NCI-H1092 treated with DMSO at 0.1 percent for 48 hours (cell line): ENCODE measurements around the gene FCHSD1.

Experiments
- DNase-seq: peaks from one replicate; lab custom pipeline; 2025; lab: John Stamatoyannopoulos, UW

The FCHSD1 gene

GRCh38 chr5:141672841-141673813 lies 21.9 kb upstream of the FCHSD1 start:
- DNase-seq = peak; percentile 23

GRCh38 chr5:141672071-141672840 lies 21.0 kb upstream of the FCHSD1 start:
- no peak for DNase-seq

DNA sequence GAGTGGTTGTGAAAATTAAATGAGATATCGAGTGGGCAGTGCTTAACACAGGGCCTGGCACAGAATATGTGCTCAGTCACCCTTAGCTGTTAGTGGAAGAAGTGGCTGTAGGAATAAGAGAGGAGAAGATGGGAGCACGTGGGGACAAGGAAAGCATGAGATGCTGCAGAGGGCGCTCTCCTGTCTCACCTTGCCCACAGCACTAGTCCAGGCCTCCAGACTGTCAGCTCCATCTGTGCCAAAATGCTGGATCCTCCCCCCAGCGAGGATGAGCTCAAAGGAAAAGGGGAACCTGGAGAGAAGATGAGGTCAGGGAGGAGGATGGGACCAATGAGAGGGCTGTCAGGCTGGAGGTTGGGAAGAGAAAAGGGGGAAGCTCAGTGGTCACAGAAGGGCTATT lies 18.3 kb upstream of the FCHSD1 start:
- DNase-seq = no peak

DNA sequence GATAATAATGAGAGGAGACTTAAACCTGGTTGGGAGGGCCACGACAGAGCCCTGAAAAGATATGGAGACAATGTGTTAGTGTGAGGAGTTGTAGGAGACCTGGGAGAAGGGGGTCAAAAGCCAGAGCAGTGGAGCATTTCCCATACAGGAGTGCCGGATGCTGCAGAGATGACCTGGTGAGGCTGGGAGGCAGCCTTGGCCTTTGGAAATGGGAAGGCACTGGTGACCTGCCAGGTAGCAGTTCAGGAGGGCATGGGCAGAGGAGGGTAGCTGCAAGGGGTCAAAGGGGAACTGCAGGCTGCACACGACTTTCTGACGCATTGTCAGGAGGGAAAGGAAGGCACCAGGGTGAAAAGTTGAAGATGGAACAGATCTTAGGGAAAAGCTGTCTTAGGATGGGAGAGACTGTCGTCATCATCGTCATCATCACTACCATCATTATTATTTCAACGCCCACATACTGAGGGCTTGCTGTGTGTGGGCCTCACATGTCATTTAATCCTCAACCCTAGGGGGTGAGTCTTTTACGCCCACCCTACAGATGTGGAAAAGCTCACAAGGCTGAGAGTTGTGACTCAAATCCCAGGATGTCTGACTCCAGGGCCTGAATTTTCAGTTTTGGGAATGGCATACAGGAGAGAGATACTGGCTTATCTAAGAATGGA lies 17.5 kb upstream of the FCHSD1 start:
- no peak for DNase-seq

- DNase-seq = no peak
Measured at GRCh38 chr5:141665995-141666940, 15.1 kb upstream of the FCHSD1 start.

GRCh38 chr5:141664733-141665461 lies 13.7 kb upstream of the FCHSD1 start:
- peak; percentile 23 for DNase-seq

- no peak for DNase-seq
Measured at GRCh38 chr5:141663506-141663905, 12.3 kb upstream of the FCHSD1 start.

DNA sequence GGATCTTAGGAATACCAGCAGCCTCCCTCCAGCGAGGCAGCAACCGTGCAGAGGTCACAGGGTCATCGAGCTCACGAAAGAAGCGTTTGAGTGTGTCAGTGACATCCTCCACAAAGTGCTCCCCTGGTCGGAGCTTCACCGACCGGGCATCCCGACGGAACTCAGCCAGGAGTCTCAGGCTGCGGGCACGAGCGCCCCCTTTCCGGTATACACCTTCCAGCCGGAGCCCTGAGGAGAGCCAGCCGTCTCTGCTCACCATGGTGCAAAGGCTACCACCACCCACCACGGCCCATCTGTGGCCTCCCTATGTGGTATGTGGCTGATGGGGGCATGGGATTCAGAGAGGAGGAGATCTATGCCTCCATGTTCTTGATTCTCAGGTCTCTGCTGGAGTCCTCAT lies 10.8 kb upstream of the FCHSD1 start:
- no peak for DNase-seq

DNA sequence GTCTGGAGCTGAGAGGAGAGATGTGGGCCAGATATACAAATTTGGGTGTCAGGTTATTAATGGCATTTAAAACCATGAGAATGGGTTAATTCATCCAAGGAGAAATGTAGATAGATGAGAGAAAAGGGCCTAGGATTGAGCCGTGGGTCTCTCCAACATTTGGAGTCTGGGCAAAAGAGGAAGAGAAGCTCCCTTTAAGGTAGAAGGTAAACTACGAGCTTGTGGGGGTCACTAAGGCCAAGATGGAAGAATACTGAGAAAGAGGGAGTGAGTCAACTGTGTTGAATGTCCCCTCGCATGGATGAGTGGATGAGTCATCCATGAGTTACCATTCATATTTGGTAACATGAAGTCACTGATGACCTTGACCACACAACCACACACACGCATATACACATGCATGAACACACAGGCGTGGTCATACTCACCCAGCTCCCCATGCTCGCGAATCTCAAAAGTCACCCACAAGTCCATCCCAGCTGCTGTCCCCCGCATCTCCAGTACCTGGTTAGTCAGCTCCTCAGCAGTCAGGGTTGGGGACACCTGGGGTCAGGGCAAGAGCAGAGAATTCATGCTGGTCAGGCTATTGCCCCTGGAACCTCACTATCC lies 6.8 kb upstream of the FCHSD1 start:
- DNase-seq = no peak

DNA sequence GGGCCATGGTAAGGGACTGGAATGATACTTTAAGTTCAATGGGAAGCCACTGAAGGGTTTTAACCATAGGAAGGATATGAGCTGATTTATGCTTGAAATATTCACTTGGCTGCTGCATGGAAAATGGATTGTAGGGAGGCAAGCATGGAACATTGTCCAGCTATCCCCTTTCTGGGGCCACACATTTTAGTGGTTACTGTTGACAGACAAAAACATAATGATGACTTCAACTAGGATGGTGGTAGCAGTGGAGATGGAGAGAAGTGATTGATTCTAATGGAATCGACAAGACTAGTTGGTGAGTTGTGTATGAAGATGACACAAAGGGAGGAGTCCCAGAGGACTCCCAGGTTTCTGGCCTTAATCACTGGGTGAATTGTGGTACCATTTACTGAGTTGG lies 6.2 kb upstream of the FCHSD1 start:
- DNase-seq = no peak

DNA sequence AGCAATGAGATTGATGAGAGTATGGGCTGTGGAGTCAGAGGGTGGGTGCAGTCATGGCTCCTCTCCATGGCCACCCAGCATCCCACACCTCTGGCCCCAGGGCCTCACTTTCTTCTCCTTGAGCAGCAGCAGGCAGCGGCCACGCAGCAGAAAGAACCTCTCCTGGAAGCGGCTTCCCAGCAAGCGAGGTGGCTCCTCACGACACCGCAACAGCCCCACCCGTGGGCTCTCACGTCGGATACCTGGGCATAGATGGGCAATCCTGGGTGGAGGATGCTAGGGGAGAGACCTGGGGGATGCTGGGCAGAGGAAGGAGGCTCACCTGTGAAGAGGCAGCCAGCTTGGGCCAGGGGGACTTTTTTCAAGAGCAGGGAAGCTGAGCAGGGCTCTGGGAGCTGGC lies 5.2 kb upstream of the FCHSD1 start:
- DNase-seq = no peak

GRCh38 chr5:141655020-141655419 lies 3.8 kb upstream of the FCHSD1 start:
- no peak for DNase-seq

DNA sequence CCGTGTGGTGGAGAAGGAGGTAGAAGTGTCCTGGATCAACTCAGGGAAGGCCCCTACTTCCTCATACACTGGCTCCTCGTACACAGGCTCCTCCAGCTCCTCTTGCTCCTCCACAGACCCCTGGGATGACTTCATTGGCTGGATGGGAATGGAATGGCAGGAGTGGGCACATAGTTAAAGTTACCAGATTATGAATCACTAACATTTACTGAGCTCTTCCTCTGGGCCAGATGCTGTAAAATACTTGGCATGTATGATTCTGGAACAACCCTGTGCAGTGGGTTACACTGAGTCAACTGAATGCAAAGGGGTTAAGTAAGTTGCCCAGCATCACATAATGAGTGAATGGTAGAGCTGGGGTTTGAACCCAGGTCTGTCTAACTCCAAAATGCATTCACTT lies 3.1 kb upstream of the FCHSD1 start:
- DNase-seq = no peak

- DNase-seq = no peak
Measured at GRCh38 chr5:141651728-141652105, 499 bp upstream of the FCHSD1 start.

GRCh38 chr5:141649972-141650371 lies 1.2 kb downstream of the FCHSD1 start:
- no peak for DNase-seq

GRCh38 chr5:141649056-141649688 lies 2.0 kb downstream of the FCHSD1 start:
- DNase-seq = no peak

DNA sequence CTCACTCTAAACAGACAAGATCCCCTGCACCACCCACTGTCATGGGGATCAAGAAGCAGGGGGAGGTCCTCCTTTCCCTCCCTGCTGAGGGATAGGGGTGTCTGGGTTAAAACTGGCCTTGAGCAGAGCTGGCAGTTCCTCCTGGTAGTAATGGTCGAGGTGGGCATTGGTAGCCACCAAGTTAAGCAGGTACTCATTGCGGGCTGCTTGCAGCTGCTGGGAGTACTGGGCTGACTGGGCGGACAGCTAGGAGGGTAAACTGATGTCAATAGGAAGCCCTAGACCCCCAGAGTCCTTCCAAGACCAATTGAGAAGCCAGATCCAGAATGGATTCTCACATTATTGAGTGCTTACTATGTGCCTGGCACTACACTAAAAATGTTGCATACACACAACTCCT lies 3.4 kb downstream of the FCHSD1 start:
- DNase-seq = no peak

DNA sequence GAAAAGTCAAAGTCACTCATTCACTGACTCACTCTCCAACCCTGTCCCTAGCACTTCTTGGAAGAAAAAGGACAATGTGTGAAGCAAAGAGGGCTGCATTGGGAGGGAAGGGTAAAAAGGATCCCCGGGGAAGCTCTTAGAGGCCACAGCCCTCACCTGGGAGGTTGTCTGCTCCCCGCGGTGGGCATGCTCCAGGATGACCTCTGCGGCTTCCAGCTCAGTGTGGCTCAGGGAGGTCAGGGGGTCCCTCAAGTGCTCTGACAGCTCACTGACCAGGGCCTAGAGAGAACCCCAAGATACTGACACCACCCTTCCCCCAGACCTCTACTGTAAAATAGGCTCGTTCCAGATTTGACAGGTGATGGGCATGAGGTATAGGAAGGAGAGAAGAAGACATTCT lies 4.0 kb downstream of the FCHSD1 start:
- DNase-seq = no peak

- DNase-seq = no peak
Measured at GRCh38 chr5:141646026-141646425, 5.2 kb downstream of the FCHSD1 start.
